Nephron (organoid): Measurements from ENCODE around the gene TRIP11.
A peak's percentile ranks its signal among the peaks of the same experiment; 100 is the strongest.

Experiments
- H3K27ac Mint-ChIP-seq, 3 experiments: 2 replicates each; pipeline ENCODE4 v1.8.0; 2020; ENCODE audit warnings: mixed read lengths in 3 of 3, mild to moderate bottlenecking in 2 of 3, moderate library complexity in 1 of 3
- H3K27me3 Mint-ChIP-seq: 2 replicates; pipeline ENCODE4 v1.8.0; 2021; ENCODE audit warnings: low read depth, mild to moderate bottlenecking, moderate library complexity, mixed read lengths
- H3K36me3 Mint-ChIP-seq: 2 replicates; pipeline ENCODE4 v1.8.0; 2020; ENCODE audit warnings: low read depth, mixed read lengths
- H3K4me1 Mint-ChIP-seq: 2 replicates; pipeline ENCODE4 v1.8.0; 2020; ENCODE audit warnings: mixed read lengths
- H3K4me3 Mint-ChIP-seq, 3 experiments: 2 replicates each; pipeline ENCODE4 v1.8.0; 2020; ENCODE audit warnings: mild to moderate bottlenecking in 3 of 3, mixed read lengths in 3 of 3, moderate library complexity in 2 of 3
- H3K9me3 Mint-ChIP-seq: 2 replicates; pipeline ENCODE4 v1.8.0; 2020; ENCODE audit warnings: mixed read lengths
- TF ChIP-seq, protein P1 (sequence below), 3 experiments: fragments of 200-600 bp; sonication (generic); IDR thresholded peaks; one replicate each; pipeline ENCODE4 v1.5.0; 2021; ENCODE audit warnings: antibody characterized with exemption in 3 of 3; ENCODE audit not compliant: unreplicated experiment in 3 of 3

The TRIP11 gene

DNA sequence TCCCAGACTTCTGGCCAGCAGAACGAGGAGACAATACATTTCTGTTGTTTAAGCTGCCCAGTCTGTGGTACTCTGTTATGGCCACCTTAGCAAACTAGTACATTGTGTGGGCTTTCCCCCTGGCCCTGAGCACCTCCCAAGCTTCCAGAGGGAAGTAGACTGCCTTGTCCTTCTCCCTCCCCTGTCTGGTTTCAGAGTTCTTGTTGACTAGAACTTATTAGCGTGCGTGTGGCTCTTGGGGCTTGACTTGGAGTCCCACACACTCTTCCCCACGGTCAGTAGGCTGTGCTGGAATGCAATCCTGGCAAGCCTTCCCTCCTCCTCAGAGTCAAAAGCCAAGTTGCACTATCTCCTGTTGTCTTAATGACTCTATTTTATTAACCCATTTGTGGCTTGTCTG, 120.0 kb downstream of the TRIP11 start:
- Mint-ChIP-seq H3K9me3 (peaks cover 3% of the 10 kb centered on the region), H3K27me3 (peaks cover 4% of the 10 kb centered on the region), H3K4me3 (peak overlapping the region in 1 of 3 experiments; percentile 49), H3K4me1 (peaks cover 63% of the 10 kb centered on the region), H3K36me3 (peaks cover 9% of the 10 kb centered on the region), H3K27ac (peak overlapping the region in 2 of 3 experiments; percentile 58 to 77)
- TF ChIP-seq, protein P1, sequence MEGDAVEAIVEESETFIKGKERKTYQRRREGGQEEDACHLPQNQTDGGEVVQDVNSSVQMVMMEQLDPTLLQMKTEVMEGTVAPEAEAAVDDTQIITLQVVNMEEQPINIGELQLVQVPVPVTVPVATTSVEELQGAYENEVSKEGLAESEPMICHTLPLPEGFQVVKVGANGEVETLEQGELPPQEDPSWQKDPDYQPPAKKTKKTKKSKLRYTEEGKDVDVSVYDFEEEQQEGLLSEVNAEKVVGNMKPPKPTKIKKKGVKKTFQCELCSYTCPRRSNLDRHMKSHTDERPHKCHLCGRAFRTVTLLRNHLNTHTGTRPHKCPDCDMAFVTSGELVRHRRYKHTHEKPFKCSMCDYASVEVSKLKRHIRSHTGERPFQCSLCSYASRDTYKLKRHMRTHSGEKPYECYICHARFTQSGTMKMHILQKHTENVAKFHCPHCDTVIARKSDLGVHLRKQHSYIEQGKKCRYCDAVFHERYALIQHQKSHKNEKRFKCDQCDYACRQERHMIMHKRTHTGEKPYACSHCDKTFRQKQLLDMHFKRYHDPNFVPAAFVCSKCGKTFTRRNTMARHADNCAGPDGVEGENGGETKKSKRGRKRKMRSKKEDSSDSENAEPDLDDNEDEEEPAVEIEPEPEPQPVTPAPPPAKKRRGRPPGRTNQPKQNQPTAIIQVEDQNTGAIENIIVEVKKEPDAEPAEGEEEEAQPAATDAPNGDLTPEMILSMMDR (IDR thresholded peaks at IDR 0.05; ENCODE audit: unreplicated experiment in 3 of 3): no peak

DNA sequence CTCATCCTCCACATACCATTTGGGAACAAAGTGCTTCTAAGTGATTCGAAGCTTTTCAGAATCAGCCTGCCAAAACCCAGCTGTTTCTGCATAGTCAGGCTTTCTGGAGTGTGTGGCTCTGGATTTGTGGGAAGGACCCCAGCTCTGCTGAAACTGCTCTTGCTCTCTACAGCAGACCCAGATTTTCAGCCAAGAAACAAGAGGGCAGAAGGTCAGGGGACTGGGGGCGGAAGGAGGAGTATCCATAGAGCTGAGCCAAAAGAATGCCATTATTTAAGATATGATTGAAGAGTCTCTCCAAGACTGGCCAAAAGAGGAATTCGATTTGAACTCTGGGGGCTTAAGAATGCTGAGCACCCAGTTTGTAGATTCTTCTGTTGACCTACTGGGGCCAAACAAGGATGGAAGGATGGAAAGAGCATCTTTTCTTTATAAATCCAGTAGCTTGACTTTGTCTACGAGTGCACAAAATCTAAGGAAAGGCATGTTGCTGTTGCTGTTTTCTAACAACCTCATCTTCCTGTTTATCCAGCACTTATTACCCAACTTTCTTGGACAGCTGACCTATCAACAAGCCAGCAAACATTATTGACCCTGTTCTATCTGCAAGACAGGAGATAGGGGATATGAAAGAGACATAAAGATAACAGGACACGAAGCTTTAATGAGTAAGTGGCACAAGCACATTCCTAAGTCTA, 121.5 kb downstream of the TRIP11 start:
- peak overlapping the region; percentile 82 to 98 (median 89) for H3K27ac Mint-ChIP-seq
- peak overlapping the region in 1 of 3 experiments; percentile 27 for H3K4me3 Mint-ChIP-seq
- H3K4me1 Mint-ChIP-seq: peaks cover 52% of the 10 kb centered on the region
- TF ChIP-seq, protein P1 (IDR thresholded peaks at IDR 0.05; ENCODE audit: unreplicated experiment in 3 of 3): no peak
- H3K36me3 Mint-ChIP-seq: peaks cover 10% of the 10 kb centered on the region
- peaks cover 3% of the 10 kb centered on the region for H3K9me3 Mint-ChIP-seq
- H3K27me3 Mint-ChIP-seq: peaks cover 4% of the 10 kb centered on the region
